WTC11 (cell line): ENCODE measurements around the gene LAMC3. TPM values are rescaled to one million over a fixed set of nuclear protein-coding genes. Genes with fewer than 3 reads are reported as not detected.

Experiments
- ATAC-seq: fragments of 200-7000 bp; cut with Tn5 transposase; 2 replicates; pipeline ENCODE4 v1.10.0; 2021; ENCODE audit warnings: mild to moderate bottlenecking, moderate library complexity
- CTCF ChIA-PET: fragments of 300-600 bp; sonication (Branson Sonifier 250); formaldehyde crosslinking; loops from one replicate; lab custom pipeline; 2021; ENCODE audit warnings: antibody characterized with exemption; lab: Charles Lee
- POLR2A ChIA-PET: fragments of 350-600 bp; sonication (Branson Sonifier 250); formaldehyde crosslinking; loops from one replicate; lab custom pipeline; 2021; ENCODE audit warnings: antibody characterized with exemption; lab: Charles Lee
- DNase-seq: peaks from one replicate; pipeline ENCODE4 v3.0.0; 2021; ENCODE audit warnings: low spot score
- H3K27ac Mint-ChIP-seq: 2 replicates; pipeline ENCODE4 v1.8.0; 2021; ENCODE audit warnings: mixed read lengths
- H3K27me3 Mint-ChIP-seq: 2 replicates; pipeline ENCODE4 v1.8.0; 2021; ENCODE audit warnings: low read depth, mild to moderate bottlenecking, moderate library complexity, mixed read lengths
- H3K36me3 Mint-ChIP-seq: 2 replicates; pipeline ENCODE4 v1.8.0; 2021; ENCODE audit warnings: mixed read lengths
- H3K4me1 Mint-ChIP-seq: 2 replicates; pipeline ENCODE4 v1.8.0; 2022; ENCODE audit warnings: mixed read lengths
- H3K4me3 Mint-ChIP-seq: 2 replicates; pipeline ENCODE4 v1.8.0; 2021; ENCODE audit warnings: mild to moderate bottlenecking, moderate library complexity, mixed read lengths
- H3K9me3 Mint-ChIP-seq: 2 replicates; pipeline ENCODE4 v1.8.0; 2021; ENCODE audit warnings: mixed read lengths
- ATF1 ChIP-seq: sonication (generic); formaldehyde crosslinking; IDR thresholded peaks from 2 replicates; pipeline ENCODE4 v1.8.1; 2023; ENCODE audit warnings: mild to moderate bottlenecking, moderate library complexity, missing genetic modification reagents
- ATF2 ChIP-seq: sonication (generic); formaldehyde crosslinking; IDR thresholded peaks from 2 replicates; pipeline ENCODE4 v1.8.1; 2022; ENCODE audit warnings: low read depth, missing genetic modification reagents, borderline replicate concordance
- CTCF ChIP-seq: fragments of 200-600 bp; IDR thresholded peaks from 2 replicates; pipeline ENCODE4 v1.8.0; 2022; ENCODE audit warnings: antibody characterized with exemption
- E2F5 ChIP-seq: sonication (generic); formaldehyde crosslinking; IDR thresholded peaks from 2 replicates; pipeline ENCODE4 v1.8.1; 2022; ENCODE audit warnings: mild to moderate bottlenecking, moderate library complexity, missing genetic modification reagents
- ERG ChIP-seq: fragments of 250-450 bp; sonication (Bioruptor Pico); IDR thresholded peaks from 2 replicates; pipeline ENCODE4 v1.8.0; 2021; ENCODE audit warnings: mild to moderate bottlenecking
- ETV6 ChIP-seq: sonication (generic); formaldehyde crosslinking; IDR thresholded peaks from 2 replicates; pipeline ENCODE4 v1.8.1; 2022; ENCODE audit warnings: mild to moderate bottlenecking, missing genetic modification reagents
- FOXK1 ChIP-seq: sonication (generic); formaldehyde crosslinking; IDR thresholded peaks from 2 replicates; pipeline ENCODE4 v1.8.0; 2022; ENCODE audit warnings: mild to moderate bottlenecking, moderate library complexity, missing genetic modification reagents
- FOXP1 ChIP-seq: sonication (generic); formaldehyde crosslinking; IDR thresholded peaks from 2 replicates; pipeline ENCODE4 v1.8.0; 2022; ENCODE audit warnings: missing genetic modification reagents, mild to moderate bottlenecking, moderate library complexity, borderline replicate concordance
- HMGA2 ChIP-seq: fragments of 250-450 bp; sonication (Bioruptor Pico); IDR thresholded peaks from 2 replicates; pipeline ENCODE4 v1.4.0; 2021; ENCODE audit warnings: mild to moderate bottlenecking, moderate library complexity
- JUN ChIP-seq: sonication (generic); formaldehyde crosslinking; IDR thresholded peaks from 2 replicates; pipeline ENCODE4 v1.8.0; 2023; ENCODE audit warnings: mild to moderate bottlenecking, missing genetic modification reagents
- KAT7 ChIP-seq: sonication (generic); formaldehyde crosslinking; IDR thresholded peaks from 2 replicates; pipeline ENCODE4 v1.8.1; 2023; ENCODE audit warnings: missing genetic modification reagents, mild to moderate bottlenecking, borderline replicate concordance
- MLX ChIP-seq: sonication (generic); formaldehyde crosslinking; IDR thresholded peaks from 2 replicates; pipeline ENCODE4 v1.8.1; 2023; ENCODE audit warnings: mild to moderate bottlenecking, missing genetic modification reagents, moderate library complexity
- NFE2L1 ChIP-seq: sonication (generic); formaldehyde crosslinking; IDR thresholded peaks from 2 replicates; pipeline ENCODE4 v1.8.1; 2023; ENCODE audit warnings: missing genetic modification reagents
- NR1H2 ChIP-seq: sonication (generic); formaldehyde crosslinking; IDR thresholded peaks from 2 replicates; pipeline ENCODE4 v1.9.0; 2021; ENCODE audit warnings: mild to moderate bottlenecking, moderate library complexity, missing genetic modification reagents
- OVOL2 ChIP-seq: fragments of 250-450 bp; sonication (Bioruptor Pico); IDR thresholded peaks from 2 replicates; pipeline ENCODE4 v1.9.0; 2021; ENCODE audit warnings: mild to moderate bottlenecking, borderline replicate concordance
- PRDM15 ChIP-seq: sonication (generic); formaldehyde crosslinking; IDR thresholded peaks from 2 replicates; pipeline ENCODE4 v1.8.0; 2022; ENCODE audit warnings: missing genetic modification reagents
- PRRX2 ChIP-seq: fragments of 250-450 bp; sonication (Bioruptor Pico); IDR thresholded peaks from 2 replicates; pipeline ENCODE4 v1.8.0; 2021; ENCODE audit warnings: mild to moderate bottlenecking
- SOX15 ChIP-seq: fragments of 250-450 bp; sonication (Bioruptor Pico); IDR thresholded peaks from 2 replicates; pipeline ENCODE4 v1.9.0; 2021; ENCODE audit warnings: mild to moderate bottlenecking
- TCF7 ChIP-seq: sonication (generic); formaldehyde crosslinking; IDR thresholded peaks from 2 replicates; pipeline ENCODE4 v1.8.0; 2022; ENCODE audit warnings: mild to moderate bottlenecking, low read depth, missing genetic modification reagents, moderate library complexity
- ZMAT4 ChIP-seq: fragments of 250-450 bp; sonication (Bioruptor Pico); IDR thresholded peaks from 2 replicates; pipeline ENCODE4 v1.9.0; 2021; ENCODE audit warnings: mild to moderate bottlenecking
- ZNF121 ChIP-seq: sonication (generic); formaldehyde crosslinking; IDR thresholded peaks from 2 replicates; pipeline ENCODE4 v1.8.0; 2023; ENCODE audit warnings: missing genetic modification reagents
- ZNF138 ChIP-seq: sonication (generic); formaldehyde crosslinking; conservative IDR thresholded peaks from 2 replicates; pipeline ENCODE4 v1.8.1; 2022; ENCODE audit warnings: mild to moderate bottlenecking, moderate library complexity, missing genetic modification reagents
- total RNA-seq: library from RNA; stranded (reverse); gene quantifications from 3 replicates; pipeline ENCODE4 v1.2.3, GENCODE V29; 2021

The LAMC3 gene
- total RNA-seq, 1 experiment from 2014 or later, result 50.9 TPM

- Mint-ChIP-seq H3K27me3 (peaks cover 6% of the 10 kb centered on the region), H3K27ac (peak overlapping the region; percentile 70; the same call in 1 of the 2 replicates), H3K9me3 (no peaks in the 10 kb centered on the region), H3K4me1 (peaks cover 53% of the 10 kb centered on the region), H3K4me3 (peak overlapping the region; percentile 79)
- TF ChIP-seq PRRX2 (CRISPR knock-in tag) (no peak), E2F5 (CRISPR knock-in tag) (no peak), SOX15 (CRISPR knock-in tag) (no peak), CTCF (no peak), MLX (CRISPR knock-in tag) (no peak), KAT7 (CRISPR knock-in tag) (no peak), ATF1 (no peak), ZMAT4 (CRISPR knock-in tag) (no peak)
- TF ChIP-seq, all 79 proteins: peak for 0
- DNase-seq, result no peak
- ChIA-PET CTCF (interaction anchor here (0.6 to 4.1 kb wide), 8 partner anchors 12 to 252 kb away, joined by 3 to 18 read pairs (median 7); no protein-coding TSS in a partner anchor), POLR2A (interaction anchor here (0.6 to 1.6 kb wide), 4 partner anchors 12 to 344 kb away, joined by 3 to 7 read pairs (median 4); partner anchors contain the start of gene NUP214)
- peaks cover 2% of the 10 kb centered on the region; the same call in 1 of the 2 replicates for H3K36me3 Mint-ChIP-seq
- ATAC-seq, result no peak
Observed at GRCh38 chr9:131097948-131098278, 88.9 kb downstream of the LAMC3 start.

GRCh38 chr9:131098391-131099101 is 89.6 kb downstream of the LAMC3 start:
- Mint-ChIP-seq H3K4me3 (peak overlapping the region; percentile 39), H3K27me3 (peaks cover 6% of the 10 kb centered on the region), H3K27ac (peak overlapping the region; percentile 96), H3K36me3 (peaks cover 2% of the 10 kb centered on the region; the same call in 1 of the 2 replicates), H3K4me1 (peaks cover 60% of the 10 kb centered on the region), H3K9me3 (no peaks in the 10 kb centered on the region)
- peak; percentile 46 for DNase-seq
- ChIA-PET CTCF (interaction anchor here (0.6 to 4.1 kb wide), 9 partner anchors 11 to 251 kb away, joined by 3 to 18 read pairs (median 4); partner anchors contain the start of gene NUP214), POLR2A (interaction anchor here (0.6 to 1.6 kb wide), 4 partner anchors 11 to 345 kb away, joined by 3 to 7 read pairs (median 4); partner anchors contain the start of gene NUP214)
- ATAC-seq, result peak; percentile 2; the same call in 1 of the 2 replicates
- no peak for TF ChIP-seq ZNF121
- TF ChIP-seq HMGA2 (CRISPR knock-in tag), result no peak
- no peak for TF ChIP-seq JUN (CRISPR knock-in tag)
- no peak for TF ChIP-seq ERG (CRISPR knock-in tag)
- TF ChIP-seq FOXP1 (CRISPR knock-in tag), result no peak
- no peak for TF ChIP-seq ZNF138 (CRISPR knock-in tag)
- TF ChIP-seq ETV6, result no peak
- no peak for TF ChIP-seq TCF7
- no peak for TF ChIP-seq NR1H2 (CRISPR knock-in tag)
- no peak for TF ChIP-seq ATF2 (CRISPR knock-in tag)
- TF ChIP-seq PRDM15, result no peak
- no peak for TF ChIP-seq ZMAT4 (CRISPR knock-in tag)
- TF ChIP-seq NFE2L1 (CRISPR knock-in tag), result no peak
- TF ChIP-seq FOXK1, result no peak
- no peak for TF ChIP-seq OVOL2 (CRISPR knock-in tag)
